ENCODE data around the gene ABL2.

Gene ABL2

GRCh38 chr1:179081687-179082332 is 147.7 kb downstream of the ABL2 start, which contains the start of gene TOR3A:
TOR3A (plus strand) TSS chr1:179082070; CDS start chr1:179082129, 59 bp downstream.
- H3K79me2 ChIP-seq = peaks cover 5% of the 10 kb centered on the region
- no peak for TF ChIP-seq CTCF (IDR thresholded peaks at IDR 0.05)
- no peaks in the 10 kb centered on the region for H3K27me3 ChIP-seq (ENCODE audit: control insufficient read depth, insufficient read depth, low read length)
- no peaks in the 10 kb centered on the region for H3K4me1 ChIP-seq
- H3K9ac ChIP-seq = peak within 1 kb of the TSS; percentile 80
- peak within 1 kb of the TSS; percentile 82 for H3K4me2 ChIP-seq (ENCODE audit: low read length)
- no peaks in the 10 kb centered on the region for H3K36me3 ChIP-seq (ENCODE audit: control insufficient read depth, insufficient read depth, low read length)
- peak within 1 kb of the TSS; percentile 69 for H3K4me3 ChIP-seq (ENCODE audit: low read depth, low read length)
- peak within 1 kb of the TSS; percentile 78 for H3K27ac ChIP-seq
- no peaks in the 10 kb centered on the region for H3K9me3 ChIP-seq (ENCODE audit: control insufficient read depth, low read length)
- H2AFZ ChIP-seq = peak within 1 kb of the TSS; percentile 92

- Histone ChIP-seq H3K4me1 (no peaks in the 10 kb centered on the region), H3K27me3 (ENCODE audit: control insufficient read depth, insufficient read depth, low read length) (no peaks in the 10 kb centered on the region), H3K9me3 (ENCODE audit: control insufficient read depth, low read length) (no peaks in the 10 kb centered on the region), H3K79me2 (peaks cover 5% of the 10 kb centered on the region), H3K4me3 (ENCODE audit: low read depth, low read length) (peak overlapping the region; percentile 69), H3K9ac (peak overlapping the region; percentile 3), H3K36me3 (ENCODE audit: control insufficient read depth, insufficient read depth, low read length) (no peaks in the 10 kb centered on the region), H3K27ac (peak overlapping the region; percentile 78), H2AFZ (peak overlapping the region; percentile 92), H3K4me2 (ENCODE audit: low read length) (peak overlapping the region; percentile 82)
- TF ChIP-seq CTCF (IDR thresholded peaks at IDR 0.05) = no peak
Measured at GRCh38 chr1:179080866-179081686, 148.4 kb downstream of the ABL2 start.

DNA sequence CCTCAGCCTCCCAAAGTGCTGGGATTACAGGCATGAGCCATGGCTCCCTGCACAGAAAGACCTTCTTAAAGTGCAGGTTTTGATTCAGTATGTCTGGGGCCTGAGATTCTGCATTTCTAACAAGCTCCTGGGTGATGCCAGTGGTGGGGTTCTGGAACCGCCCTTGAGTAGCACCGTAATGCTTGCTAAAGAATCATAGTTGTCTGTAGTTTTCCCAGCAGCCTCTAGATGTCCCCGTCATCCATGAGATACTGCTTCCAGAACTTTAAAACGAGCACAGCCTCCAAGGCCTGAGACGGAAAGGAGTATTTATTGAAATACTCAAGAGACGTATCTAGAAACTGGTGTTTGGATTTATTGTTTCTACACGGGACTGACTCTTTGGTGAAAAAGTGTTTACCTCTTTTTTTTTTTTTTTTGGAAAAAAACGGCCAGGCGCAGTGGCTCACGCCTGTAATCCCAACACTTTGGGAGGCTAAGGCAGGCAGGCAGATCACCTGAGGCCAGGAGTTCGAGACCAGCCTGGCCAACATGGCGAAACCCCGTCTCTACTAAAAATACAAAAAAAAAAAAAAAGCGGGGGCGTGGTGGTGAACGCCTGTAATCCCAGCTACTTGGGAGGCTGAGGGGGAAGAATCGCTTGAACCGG is 150.2 kb downstream of the ABL2 start:
- Histone ChIP-seq H3K4me1 (no peaks in the 10 kb centered on the region), H3K4me2 (ENCODE audit: low read length) (no peak overlapping the region), H3K36me3 (ENCODE audit: control insufficient read depth, insufficient read depth, low read length) (no peaks in the 10 kb centered on the region), H3K27me3 (ENCODE audit: control insufficient read depth, insufficient read depth, low read length) (no peaks in the 10 kb centered on the region), H3K9me3 (ENCODE audit: control insufficient read depth, low read length) (no peaks in the 10 kb centered on the region), H2AFZ (no peak overlapping the region), H3K9ac (no peak overlapping the region), H3K4me3 (ENCODE audit: low read depth, low read length) (no peak overlapping the region), H3K27ac (no peak overlapping the region), H3K79me2 (peaks cover 5% of the 10 kb centered on the region)
- TF ChIP-seq CTCF (IDR thresholded peaks at IDR 0.05) = peak; percentile 44

- H3K4me2 ChIP-seq (ENCODE audit: low read length) = no peak overlapping the region
- H3K9ac ChIP-seq = no peak overlapping the region
- H3K4me3 ChIP-seq (ENCODE audit: low read depth, low read length) = no peak overlapping the region
- H3K4me1 ChIP-seq = no peaks in the 10 kb centered on the region
- H2AFZ ChIP-seq = no peak overlapping the region
- no peaks in the 10 kb centered on the region for H3K36me3 ChIP-seq (ENCODE audit: control insufficient read depth, insufficient read depth, low read length)
- no peak for TF ChIP-seq CTCF (IDR thresholded peaks at IDR 0.05)
- no peak overlapping the region for H3K27ac ChIP-seq
- H3K27me3 ChIP-seq (ENCODE audit: control insufficient read depth, insufficient read depth, low read length) = no peaks in the 10 kb centered on the region
- H3K9me3 ChIP-seq (ENCODE audit: control insufficient read depth, low read length) = no peaks in the 10 kb centered on the region
- H3K79me2 ChIP-seq = no peaks in the 10 kb centered on the region
Measured at GRCh38 chr1:179077396-179077795, 152.1 kb downstream of the ABL2 start.

Data from parathyroid adenoma (tissue), 2 donors.